ENCODE data around the gene TXNDC16.

DNA sequence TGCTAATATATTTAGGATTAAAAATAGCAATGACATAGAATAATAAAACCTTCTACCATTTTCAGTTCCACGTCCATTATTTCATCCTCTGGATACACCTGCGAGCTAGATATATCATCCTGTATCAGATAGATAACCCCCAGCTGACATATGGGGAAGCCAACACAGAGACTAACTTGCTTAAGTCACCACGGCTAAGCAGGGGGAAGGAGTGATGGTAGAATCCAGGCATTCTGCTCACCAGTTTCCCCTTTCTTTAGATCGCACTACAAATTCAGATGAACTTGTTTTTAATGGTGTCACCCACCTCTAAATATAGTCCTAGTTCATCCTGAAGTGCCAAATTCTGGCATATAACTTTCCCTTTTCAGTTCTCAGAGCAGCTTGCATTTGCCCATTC is 110.1 kb downstream of the TXNDC16 start:
- TF ChIP-seq, protein P1, sequence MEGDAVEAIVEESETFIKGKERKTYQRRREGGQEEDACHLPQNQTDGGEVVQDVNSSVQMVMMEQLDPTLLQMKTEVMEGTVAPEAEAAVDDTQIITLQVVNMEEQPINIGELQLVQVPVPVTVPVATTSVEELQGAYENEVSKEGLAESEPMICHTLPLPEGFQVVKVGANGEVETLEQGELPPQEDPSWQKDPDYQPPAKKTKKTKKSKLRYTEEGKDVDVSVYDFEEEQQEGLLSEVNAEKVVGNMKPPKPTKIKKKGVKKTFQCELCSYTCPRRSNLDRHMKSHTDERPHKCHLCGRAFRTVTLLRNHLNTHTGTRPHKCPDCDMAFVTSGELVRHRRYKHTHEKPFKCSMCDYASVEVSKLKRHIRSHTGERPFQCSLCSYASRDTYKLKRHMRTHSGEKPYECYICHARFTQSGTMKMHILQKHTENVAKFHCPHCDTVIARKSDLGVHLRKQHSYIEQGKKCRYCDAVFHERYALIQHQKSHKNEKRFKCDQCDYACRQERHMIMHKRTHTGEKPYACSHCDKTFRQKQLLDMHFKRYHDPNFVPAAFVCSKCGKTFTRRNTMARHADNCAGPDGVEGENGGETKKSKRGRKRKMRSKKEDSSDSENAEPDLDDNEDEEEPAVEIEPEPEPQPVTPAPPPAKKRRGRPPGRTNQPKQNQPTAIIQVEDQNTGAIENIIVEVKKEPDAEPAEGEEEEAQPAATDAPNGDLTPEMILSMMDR (IDR thresholded peaks at IDR 0.05), result no peak
- TF ChIP-seq POLR2AphosphoS5 (IDR thresholded peaks at IDR 0.05; ENCODE audit: insufficient read depth in 1 of 2, low read depth in 1 of 2) (no peak), POLR2A (IDR thresholded peaks at IDR 0.05) (no peak)
